ENCODE data around the gene MTURN.

DNA sequence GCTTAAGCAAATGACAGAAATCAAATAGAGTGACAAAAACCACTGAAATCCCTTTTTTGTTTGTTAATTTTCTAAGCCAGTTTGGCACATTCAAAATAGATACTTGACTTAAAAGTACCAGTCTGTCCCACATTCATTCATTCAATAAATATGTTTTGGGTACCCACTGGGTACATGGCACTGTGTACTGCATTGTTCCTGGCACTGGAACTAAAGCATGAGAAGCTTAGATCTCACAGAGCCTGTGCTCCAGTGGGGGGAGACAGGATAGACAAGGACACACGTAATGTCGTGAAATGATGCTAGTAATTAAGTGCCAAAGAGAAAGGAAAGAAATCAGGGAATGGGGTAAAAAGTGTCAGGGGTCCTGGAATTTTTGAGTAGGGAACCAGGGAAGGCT lies 13.0 kb downstream of the MTURN start:
- TF ChIP-seq, protein P1, sequence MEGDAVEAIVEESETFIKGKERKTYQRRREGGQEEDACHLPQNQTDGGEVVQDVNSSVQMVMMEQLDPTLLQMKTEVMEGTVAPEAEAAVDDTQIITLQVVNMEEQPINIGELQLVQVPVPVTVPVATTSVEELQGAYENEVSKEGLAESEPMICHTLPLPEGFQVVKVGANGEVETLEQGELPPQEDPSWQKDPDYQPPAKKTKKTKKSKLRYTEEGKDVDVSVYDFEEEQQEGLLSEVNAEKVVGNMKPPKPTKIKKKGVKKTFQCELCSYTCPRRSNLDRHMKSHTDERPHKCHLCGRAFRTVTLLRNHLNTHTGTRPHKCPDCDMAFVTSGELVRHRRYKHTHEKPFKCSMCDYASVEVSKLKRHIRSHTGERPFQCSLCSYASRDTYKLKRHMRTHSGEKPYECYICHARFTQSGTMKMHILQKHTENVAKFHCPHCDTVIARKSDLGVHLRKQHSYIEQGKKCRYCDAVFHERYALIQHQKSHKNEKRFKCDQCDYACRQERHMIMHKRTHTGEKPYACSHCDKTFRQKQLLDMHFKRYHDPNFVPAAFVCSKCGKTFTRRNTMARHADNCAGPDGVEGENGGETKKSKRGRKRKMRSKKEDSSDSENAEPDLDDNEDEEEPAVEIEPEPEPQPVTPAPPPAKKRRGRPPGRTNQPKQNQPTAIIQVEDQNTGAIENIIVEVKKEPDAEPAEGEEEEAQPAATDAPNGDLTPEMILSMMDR (IDR thresholded peaks at IDR 0.05; ENCODE audit: insufficient read depth, low read length, poor library complexity, severe bottlenecking), result no peak
- no peak for TF ChIP-seq EZH2phosphoT487 (conservative IDR thresholded peaks at IDR 0.05; ENCODE audit: low read length)
